Right lobe of liver (tissue), 6 donors: ENCODE data around the gene SPTBN4. TPM values are rescaled to one million over a fixed set of nuclear protein-coding genes. Genes with fewer than 3 reads are reported as not detected.
A peak's percentile ranks its signal among the peaks of the same experiment; 100 is the strongest.

ENCODE experiments used
- ATAC-seq, 4 donors: fragments of 200-7000 bp; cut with Tn5 transposase; one replicate each; pipeline ENCODE4 v1.9.1; 2020; ENCODE audit warnings: mild to moderate bottlenecking in 4 of 4, moderate library complexity in 4 of 4
- DNase-seq, 3 donors: peaks; one replicate each; pipeline ENCODE4 v3.0.0-alpha.2; 2020
- H3K27ac ChIP-seq, 3 donors: fragments of 200-600 bp; one replicate each; pipeline ENCODE4 v1.8.0; 2022
- H3K27me3 ChIP-seq, 2 donors: fragments of 200-600 bp; one replicate each; pipeline ENCODE4 v1.8.0; 2022
- H3K36me3 ChIP-seq, 4 donors: fragments of 200-600 bp; sonication (generic) in 1 of 4; one replicate each; pipeline versions ENCODE4 v1.5.1 to v1.8.0; 2017 to 2022; ENCODE audit warnings: control low read depth in 1 of 4
- H3K4me1 ChIP-seq, 4 donors: fragments of 200-600 bp; sonication (generic) in 1 of 4; one replicate each; pipeline versions ENCODE4 v1.5.1 to v1.8.0; 2017 to 2022; ENCODE audit warnings: control low read depth in 1 of 4
- H3K4me3 ChIP-seq, 3 donors: fragments of 200-600 bp; one replicate each; pipeline ENCODE4 v1.8.0; 2022
- H3K9me3 ChIP-seq, 4 donors: fragments of 200-600 bp; sonication (generic) in 1 of 4; one replicate each; pipeline versions ENCODE4 v1.5.1 to v1.8.0; 2017 to 2022; ENCODE audit warnings: control low read depth in 1 of 4
- POLR2A ChIP-seq: fragments of 450-650 bp; IDR thresholded peaks from one replicate; pipeline ENCODE4 v1.6.1; 2017; ENCODE audit warnings: antibody characterized with exemption, mild to moderate bottlenecking
- WGBS: methylation state at CpG from one replicate; pipeline ENCODE4 v1.1.6; 2018; ENCODE audit warnings: low coverage, low lambda C conversion rate; ENCODE audit not compliant: insufficient coverage; ENCODE audit errors: missing lambda C conversion rate; 5-methylcytosine and 5-hydroxymethylcytosine counted together
- intact Hi-C, 2 donors: fragments of 100-400 bp; cut with DNase I; formaldehyde crosslinking; loops; one replicate each; pipeline versions ENCODE4 v1.11.2 to v1.14.1; 2022
- total RNA-seq, 6 experiments: library from RNA; depleted of rRNA in 2 of 6; stranded (reverse); fragments of >200 nt in 2 of 6; fragmentation: NEBNext Ultra II Directional in 3 of 6; extraction: Animal tissue kit (Norgen Biotek cat#: 25700) in 3 of 6; gene quantifications; one replicate each; pipeline versions ENCODE4 v1.1.0 to v1.2.4, GENCODE V29; 2016 to 2023
- TF ChIP-seq, protein P1 (sequence below), 4 donors: fragments of 200-600 bp in 3 of 4; fragments of 450-650 bp in 1 of 4; IDR thresholded peaks; one replicate each; pipeline versions ENCODE4 v1.5.1 to v1.8.0; 2016 to 2022; ENCODE audit warnings: antibody characterized with exemption in 4 of 4, mild to moderate bottlenecking in 2 of 4
- donor health status: DM: no; HTN: yes; CAD: no.
- donor health status: DM: no; HTN: no; CAD: no.
- donor health status: DM: no; HTN: no; CAD: no.
- donor health status: DM: no; HTN: yes; CAD: no.
- donor health status: DM: no; HTN: yes; CAD: no.

Gene SPTBN4
- total RNA-seq, 6 experiments from 2014 or later: 0.44 to 1.6 (median 0.65) TPM

DNA sequence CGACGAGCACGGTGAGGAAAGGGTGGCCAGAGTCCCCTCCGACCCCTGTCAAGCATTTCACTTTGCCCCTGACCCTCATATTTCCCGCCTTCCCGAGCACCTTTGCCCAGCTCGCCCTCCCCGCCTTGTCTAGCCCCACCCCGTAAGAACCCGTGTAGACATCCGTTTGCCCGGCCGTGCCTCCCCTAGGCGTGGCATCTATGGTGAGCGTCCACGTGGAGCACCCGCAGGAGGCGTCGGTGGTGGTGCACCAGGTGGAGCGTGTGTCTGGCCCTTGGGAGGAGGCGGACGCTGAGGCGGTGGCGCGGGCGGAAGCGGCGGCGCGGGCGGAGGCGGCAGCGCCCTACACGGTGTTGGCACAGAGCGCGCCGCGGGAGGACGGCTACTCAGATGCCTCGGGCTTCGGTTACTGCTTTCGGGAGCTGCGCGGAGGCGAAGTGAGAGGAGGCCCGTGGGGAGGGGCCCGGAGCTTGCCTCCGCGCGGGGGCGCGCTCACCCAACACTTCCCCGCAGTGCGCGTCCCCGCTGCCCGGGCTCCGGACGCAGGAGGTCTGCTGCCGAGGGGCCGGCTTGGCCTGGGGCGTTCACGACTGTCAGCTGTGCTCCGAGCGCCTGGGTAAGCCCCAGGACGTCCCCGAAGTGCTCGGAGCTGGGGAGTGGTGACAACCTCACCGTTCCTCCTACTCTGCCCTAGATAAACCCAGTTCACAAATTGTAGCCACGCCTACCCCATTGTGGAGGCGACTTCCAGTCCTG is 138.6 kb downstream of the SPTBN4 start:
- ATAC-seq (peak; percentile 4 to 38 (median 18)), DNase-seq (peak; percentile 74 to 82 (median 78))
- intact Hi-C loops: no loop called here
- Histone ChIP-seq H3K9me3 (no peaks in the 10 kb centered on the region), H3K4me3 (peak overlapping the region; percentile 38 to 48 (median 41)), H3K36me3 (no peaks in the 10 kb centered on the region), H3K27me3 (peaks cover 0 to 4% of the 10 kb centered on the region in 2 donors), H3K4me1 (peaks cover 0 to 38% (median 0%) of the 10 kb centered on the region in 4 donors), H3K27ac (peak overlapping the region in 2 of 3 donors; percentile 12 to 29)
- TF ChIP-seq, protein P1, sequence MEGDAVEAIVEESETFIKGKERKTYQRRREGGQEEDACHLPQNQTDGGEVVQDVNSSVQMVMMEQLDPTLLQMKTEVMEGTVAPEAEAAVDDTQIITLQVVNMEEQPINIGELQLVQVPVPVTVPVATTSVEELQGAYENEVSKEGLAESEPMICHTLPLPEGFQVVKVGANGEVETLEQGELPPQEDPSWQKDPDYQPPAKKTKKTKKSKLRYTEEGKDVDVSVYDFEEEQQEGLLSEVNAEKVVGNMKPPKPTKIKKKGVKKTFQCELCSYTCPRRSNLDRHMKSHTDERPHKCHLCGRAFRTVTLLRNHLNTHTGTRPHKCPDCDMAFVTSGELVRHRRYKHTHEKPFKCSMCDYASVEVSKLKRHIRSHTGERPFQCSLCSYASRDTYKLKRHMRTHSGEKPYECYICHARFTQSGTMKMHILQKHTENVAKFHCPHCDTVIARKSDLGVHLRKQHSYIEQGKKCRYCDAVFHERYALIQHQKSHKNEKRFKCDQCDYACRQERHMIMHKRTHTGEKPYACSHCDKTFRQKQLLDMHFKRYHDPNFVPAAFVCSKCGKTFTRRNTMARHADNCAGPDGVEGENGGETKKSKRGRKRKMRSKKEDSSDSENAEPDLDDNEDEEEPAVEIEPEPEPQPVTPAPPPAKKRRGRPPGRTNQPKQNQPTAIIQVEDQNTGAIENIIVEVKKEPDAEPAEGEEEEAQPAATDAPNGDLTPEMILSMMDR (IDR thresholded peaks at IDR 0.05): peak in 2 of 4 donors; percentile 24 to 28
- peak; percentile 46 for TF ChIP-seq POLR2A
- WGBS: 0% methylated on average over 33 of the region's 71 CpGs

GRCh38 chr19:40607311-40608239 is 140.8 kb downstream of the SPTBN4 start:
- H3K4me3 ChIP-seq: no peak overlapping the region
- no peak for ATAC-seq
- peaks cover 0 to 3% of the 10 kb centered on the region in 2 donors for H3K27me3 ChIP-seq
- H3K9me3 ChIP-seq: no peaks in the 10 kb centered on the region
- intact Hi-C loops: no loop called here
- H3K36me3 ChIP-seq: no peaks in the 10 kb centered on the region
- TF ChIP-seq, protein P1 (IDR thresholded peaks at IDR 0.05): no peak
- TF ChIP-seq POLR2A: no peak
- H3K27ac ChIP-seq: no peak overlapping the region
- 73% methylated on average over 7 of the region's 31 CpGs for WGBS
- DNase-seq: no peak
- H3K4me1 ChIP-seq: peaks cover 0 to 31% (median 0%) of the 10 kb centered on the region in 4 donors

DNA sequence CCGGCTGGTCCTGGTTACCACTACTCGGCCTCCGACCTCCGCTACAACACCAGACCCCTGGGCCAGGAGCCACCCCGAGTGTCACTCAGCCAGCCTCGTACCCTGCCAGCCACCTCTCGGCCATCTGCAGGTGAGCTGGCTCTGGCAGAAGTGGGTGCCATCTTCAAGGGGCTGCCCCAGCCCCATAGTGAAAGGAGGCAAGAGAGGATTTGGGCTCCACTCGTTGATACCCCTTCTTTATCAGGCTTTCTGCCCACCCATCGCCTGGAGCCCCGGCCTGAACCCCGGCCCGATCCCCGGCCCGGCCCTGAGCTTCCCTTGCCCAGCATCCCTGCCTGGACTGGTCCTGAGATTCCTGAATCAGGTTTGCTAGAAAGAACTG is 141.4 kb downstream of the SPTBN4 start:
- 14% methylated on average over 1 of the region's 14 CpGs for WGBS
- ATAC-seq (no peak), DNase-seq (no peak)
- Histone ChIP-seq H3K36me3 (no peaks in the 10 kb centered on the region), H3K27ac (no peak overlapping the region), H3K27me3 (peaks cover 0 to 3% of the 10 kb centered on the region in 2 donors), H3K4me1 (peaks cover 0 to 30% (median 0%) of the 10 kb centered on the region in 4 donors), H3K4me3 (no peak overlapping the region), H3K9me3 (no peaks in the 10 kb centered on the region)
- TF ChIP-seq, protein P1 (IDR thresholded peaks at IDR 0.05): no peak
- no peak for TF ChIP-seq POLR2A
- intact Hi-C loops: no loop called here

GRCh38 chr19:40608957-40609356 is 142.2 kb downstream of the SPTBN4 start:
- Histone ChIP-seq H3K4me1 (peaks cover 0 to 30% (median 0%) of the 10 kb centered on the region in 4 donors), H3K27me3 (peaks cover 0 to 3% of the 10 kb centered on the region in 2 donors), H3K9me3 (no peaks in the 10 kb centered on the region), H3K4me3 (no peak overlapping the region), H3K36me3 (no peaks in the 10 kb centered on the region), H3K27ac (no peak overlapping the region)
- TF ChIP-seq, protein P1 (IDR thresholded peaks at IDR 0.05): no peak
- no peak for TF ChIP-seq POLR2A
- ATAC-seq (no peak), DNase-seq (no peak)
- intact Hi-C loops: no loop called here
- WGBS: 52% methylated on average over 3 of the region's 4 CpGs
